Activated T-cell treated with anti-CD3 and anti-CD28 coated beads, Interleukin-2, amount 50 U/mL, for 4 hours (primary cell): ENCODE data around the gene BRD1. TPM values are rescaled to one million over a fixed set of nuclear protein-coding genes. Genes with fewer than 3 reads are reported as not detected.

Source experiments
- ATAC-seq, 2 donors: fragments of 200-7000 bp; cut with Tn5 transposase; one replicate each; pipeline ENCODE4 v1.10.0; 2021
- DNase-seq: peaks from one replicate; pipeline ENCODE4 v3.0.0-alpha.2; 2020
- H3K27me3 Mint-ChIP-seq: one replicate; pipeline ENCODE4 v1.8.0; 2021; ENCODE audit warnings: low read depth, mixed read lengths
- H3K36me3 Mint-ChIP-seq: one replicate; pipeline ENCODE4 v1.8.0; 2022; ENCODE audit warnings: mixed read lengths; ENCODE audit not compliant: insufficient read depth
- H3K4me1 Mint-ChIP-seq: one replicate; pipeline ENCODE4 v1.8.0; 2021; ENCODE audit warnings: low read depth, mixed read lengths
- H3K4me3 Mint-ChIP-seq: one replicate; pipeline ENCODE4 v1.8.0; 2021; ENCODE audit warnings: mild to moderate bottlenecking, moderate library complexity, mixed read lengths
- H3K9me3 Mint-ChIP-seq: one replicate; pipeline ENCODE4 v1.8.0; 2021; ENCODE audit warnings: mixed read lengths
- total RNA-seq, 3 donors: library from RNA; stranded (reverse); gene quantifications; one replicate each; pipeline ENCODE4 v1.2.1, GENCODE V29; 2021

BRD1 gene
- total RNA-seq, 3 donors from 2014 or later = 26.8 to 34.9 (median 32.3) TPM

DNA sequence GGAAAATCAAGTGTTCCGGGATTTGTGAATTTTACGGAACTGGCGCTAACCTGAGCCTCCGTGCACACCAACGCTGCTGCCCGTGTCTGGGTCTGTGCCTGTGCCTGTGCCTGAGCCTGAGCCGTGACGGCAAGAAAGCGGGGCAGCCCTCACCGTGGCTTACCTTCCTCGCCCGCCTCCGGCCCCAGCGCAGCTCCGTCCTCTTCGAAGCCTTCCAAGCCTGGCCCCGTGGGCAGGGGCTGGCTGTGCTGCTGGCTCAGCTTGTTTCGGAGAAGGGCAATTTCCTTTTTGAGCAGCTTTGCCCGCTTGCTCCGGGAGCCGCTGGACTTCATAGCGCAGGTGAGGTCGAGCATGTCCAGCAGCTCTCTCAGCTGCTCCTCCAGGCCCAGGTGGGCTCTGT, 33.8 kb downstream of the BRD1 start:
- Mint-ChIP-seq H3K27me3 (no peaks in the 10 kb centered on the region), H3K4me3 (no peak overlapping the region), H3K36me3 (peaks cover 38% of the 10 kb centered on the region), H3K9me3 (no peaks in the 10 kb centered on the region), H3K4me1 (peaks cover 38% of the 10 kb centered on the region)
- DNase-seq (no peak), ATAC-seq (no peak)

DNA sequence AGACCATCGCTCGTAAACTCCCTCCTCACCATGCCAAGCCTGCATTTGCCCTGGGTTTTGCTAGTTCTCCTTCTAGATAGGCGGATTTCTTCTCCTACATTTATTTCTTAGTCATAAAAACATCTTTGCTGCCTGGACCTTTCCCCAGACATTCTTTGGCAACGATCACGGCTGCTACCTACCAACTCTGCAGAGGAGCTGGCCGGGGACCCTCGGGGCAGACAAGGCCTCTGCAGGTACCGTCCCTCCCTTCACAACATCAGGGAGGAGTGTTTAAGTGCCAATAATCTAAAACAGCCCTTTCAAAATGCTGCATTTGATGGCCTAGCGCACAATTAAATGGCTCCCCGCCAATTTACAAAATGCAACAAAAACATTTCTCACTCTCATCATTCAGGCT, 34.4 kb downstream of the BRD1 start:
- Mint-ChIP-seq H3K4me1 (peaks cover 43% of the 10 kb centered on the region), H3K27me3 (no peaks in the 10 kb centered on the region), H3K4me3 (no peak overlapping the region), H3K36me3 (peaks cover 38% of the 10 kb centered on the region), H3K9me3 (no peaks in the 10 kb centered on the region)
- ATAC-seq = no peak
- no peak for DNase-seq

DNA sequence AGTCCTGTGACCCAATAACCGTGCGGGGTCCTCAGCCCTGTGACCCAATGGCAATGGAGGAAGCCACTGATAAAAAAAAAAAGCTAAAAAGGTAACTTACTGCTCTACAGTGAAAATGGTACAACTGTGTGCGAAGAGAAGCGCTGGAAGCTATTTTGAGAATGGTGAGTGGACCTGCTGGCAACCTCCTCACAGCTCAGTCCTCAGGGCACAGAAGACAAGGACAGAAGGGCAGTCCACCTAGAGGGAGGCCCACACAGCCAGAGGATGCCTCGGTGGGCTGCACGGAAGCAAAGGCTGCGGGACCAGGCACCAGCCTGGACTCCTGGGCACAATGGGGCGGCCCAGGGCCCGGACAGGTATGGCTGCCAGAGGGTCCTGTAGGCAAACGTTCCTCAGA, 35.6 kb downstream of the BRD1 start:
- H3K4me1 Mint-ChIP-seq = peaks cover 51% of the 10 kb centered on the region
- peaks cover 42% of the 10 kb centered on the region for H3K36me3 Mint-ChIP-seq
- H3K9me3 Mint-ChIP-seq = no peaks in the 10 kb centered on the region
- H3K4me3 Mint-ChIP-seq = no peak overlapping the region
- no peak for ATAC-seq
- no peak for DNase-seq
- no peaks in the 10 kb centered on the region for H3K27me3 Mint-ChIP-seq

DNA sequence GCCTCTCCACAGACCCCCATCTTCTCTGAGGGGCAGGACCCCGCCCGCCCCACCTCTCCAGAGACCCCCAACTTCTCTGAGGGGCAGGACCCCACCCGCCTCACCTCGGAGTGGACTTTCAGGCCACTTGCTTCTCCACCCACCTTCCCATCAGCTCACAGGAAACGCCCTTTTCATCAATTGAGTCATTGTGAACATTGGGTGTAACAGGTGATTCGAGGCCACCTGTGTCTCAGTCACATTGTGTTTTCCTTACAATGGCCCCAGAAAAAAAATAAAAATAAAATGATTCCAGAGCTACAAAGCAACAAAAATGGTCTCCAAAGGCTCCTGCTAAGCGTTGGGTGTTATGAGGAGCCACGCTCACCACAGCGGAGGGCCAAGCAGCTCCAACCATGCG, 36.0 kb downstream of the BRD1 start:
- no peaks in the 10 kb centered on the region for H3K27me3 Mint-ChIP-seq
- no peaks in the 10 kb centered on the region for H3K9me3 Mint-ChIP-seq
- ATAC-seq (no peak), DNase-seq (no peak)
- no peak overlapping the region for H3K4me3 Mint-ChIP-seq
- peaks cover 51% of the 10 kb centered on the region for H3K4me1 Mint-ChIP-seq
- H3K36me3 Mint-ChIP-seq = peaks cover 42% of the 10 kb centered on the region

DNA sequence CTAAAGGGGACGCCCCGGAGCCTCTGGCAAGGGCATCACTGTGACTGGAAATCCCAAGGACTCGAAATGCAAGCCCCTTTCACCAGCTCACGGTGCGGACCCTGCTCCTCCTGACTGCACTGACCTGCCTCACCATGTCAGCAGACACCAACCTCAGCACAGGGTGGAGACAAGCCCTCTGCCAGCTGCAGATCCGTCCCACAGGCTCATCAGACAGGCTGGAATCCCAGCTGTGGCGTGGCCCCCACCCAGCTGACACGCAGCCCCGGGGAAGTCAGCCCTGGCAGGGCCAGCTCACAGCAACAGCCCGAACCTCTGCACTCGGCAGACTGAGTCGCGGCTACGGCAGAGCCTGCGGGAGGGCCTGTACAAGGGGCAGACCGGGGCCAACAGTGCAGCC, 36.8 kb downstream of the BRD1 start:
- ATAC-seq (no peak), DNase-seq (no peak)
- Mint-ChIP-seq H3K4me3 (no peak overlapping the region), H3K36me3 (peaks cover 44% of the 10 kb centered on the region), H3K9me3 (no peaks in the 10 kb centered on the region), H3K27me3 (no peaks in the 10 kb centered on the region), H3K4me1 (peaks cover 54% of the 10 kb centered on the region)

DNA sequence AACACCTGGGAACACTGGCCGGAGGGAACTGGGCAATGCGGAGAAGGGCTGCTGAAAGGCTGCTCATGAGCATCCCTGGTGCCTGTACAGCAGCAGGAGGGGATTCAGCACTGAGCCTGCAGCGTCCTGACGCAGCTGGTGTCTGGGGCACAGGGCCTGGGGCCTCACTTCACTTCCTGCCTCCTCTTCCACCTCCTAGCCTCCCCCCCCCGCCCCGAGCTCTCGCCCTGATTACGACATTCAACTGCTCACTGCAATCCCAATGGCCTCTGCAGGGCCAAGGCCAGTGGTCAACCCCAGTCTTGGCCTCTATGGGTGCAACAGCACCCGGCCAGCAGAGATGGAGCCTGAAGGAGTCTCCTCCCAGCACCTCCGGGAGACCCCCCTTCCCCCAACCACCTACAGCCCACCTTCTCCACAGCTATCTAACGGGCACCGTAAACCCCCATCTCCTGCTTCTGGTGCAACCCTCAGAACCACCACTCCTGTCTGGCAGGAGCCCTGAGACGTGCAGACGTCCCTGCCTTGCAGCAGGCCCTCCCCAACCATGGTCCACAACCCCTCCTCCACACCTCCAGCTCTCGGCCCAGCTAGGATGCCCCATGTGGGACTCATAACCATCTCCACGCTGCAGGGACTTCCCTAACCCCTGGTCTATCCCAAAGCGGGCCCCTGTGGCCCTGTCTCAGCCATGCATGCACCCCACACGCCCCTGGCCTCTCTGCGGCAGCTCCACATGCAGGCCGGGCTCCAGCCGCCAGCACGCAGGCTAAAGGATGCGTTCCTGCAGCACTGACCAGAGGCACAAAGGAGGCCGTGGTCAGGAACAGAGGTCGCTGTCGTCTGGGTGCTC, 38.2 kb downstream of the BRD1 start:
- Mint-ChIP-seq H3K36me3 (peaks cover 35% of the 10 kb centered on the region), H3K4me1 (peaks cover 50% of the 10 kb centered on the region), H3K27me3 (no peaks in the 10 kb centered on the region), H3K4me3 (peak overlapping the region; percentile 66), H3K9me3 (no peaks in the 10 kb centered on the region)
- no peak for DNase-seq
- peak; percentile 77 to 88 for ATAC-seq

DNA sequence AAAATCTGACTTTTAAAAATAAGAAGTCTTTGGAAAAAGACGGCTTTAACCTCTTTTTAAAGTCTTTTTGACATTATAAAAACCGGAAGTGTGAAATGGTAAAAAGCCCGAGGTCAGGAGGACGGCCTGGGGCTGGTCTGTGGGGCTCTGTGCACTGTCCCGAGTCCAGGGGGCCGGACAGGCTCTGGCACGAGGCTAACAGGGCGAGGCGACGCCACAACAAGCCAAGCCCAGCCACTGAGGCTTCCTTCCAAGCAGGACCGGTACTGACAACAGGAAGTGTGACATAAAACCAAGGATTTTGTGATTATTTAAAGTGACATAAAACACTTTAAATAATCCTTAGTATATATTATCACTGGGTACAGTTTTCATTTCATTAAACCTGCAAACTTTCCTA, 39.2 kb downstream of the BRD1 start:
- peaks cover 53% of the 10 kb centered on the region for H3K4me1 Mint-ChIP-seq
- no peaks in the 10 kb centered on the region for H3K27me3 Mint-ChIP-seq
- peaks cover 32% of the 10 kb centered on the region for H3K36me3 Mint-ChIP-seq
- ATAC-seq (no peak), DNase-seq (no peak)
- no peaks in the 10 kb centered on the region for H3K9me3 Mint-ChIP-seq
- H3K4me3 Mint-ChIP-seq = no peak overlapping the region

DNA sequence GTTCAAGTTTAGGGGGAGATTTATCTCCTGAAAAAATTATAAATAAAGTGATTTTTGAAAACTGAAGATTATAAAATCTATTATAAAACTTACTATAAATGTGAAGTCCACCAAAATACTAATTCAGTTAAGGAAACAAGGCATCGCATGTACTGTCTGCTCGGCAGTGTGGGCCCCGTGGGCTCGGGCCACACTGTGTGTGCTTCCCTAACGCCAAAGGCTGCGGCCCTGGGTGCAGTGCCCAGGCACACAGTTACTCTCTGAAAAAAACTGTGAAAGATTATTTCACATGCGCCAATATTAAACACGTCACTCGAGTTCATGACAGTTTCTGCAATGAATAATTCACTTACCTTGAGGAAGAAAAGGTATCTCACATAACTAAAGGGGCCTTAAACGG, 39.8 kb downstream of the BRD1 start:
- Mint-ChIP-seq H3K4me3 (peak overlapping the region; percentile 1), H3K36me3 (peaks cover 30% of the 10 kb centered on the region), H3K27me3 (no peaks in the 10 kb centered on the region), H3K9me3 (no peaks in the 10 kb centered on the region), H3K4me1 (peaks cover 53% of the 10 kb centered on the region)
- DNase-seq (no peak), ATAC-seq (no peak)

DNA sequence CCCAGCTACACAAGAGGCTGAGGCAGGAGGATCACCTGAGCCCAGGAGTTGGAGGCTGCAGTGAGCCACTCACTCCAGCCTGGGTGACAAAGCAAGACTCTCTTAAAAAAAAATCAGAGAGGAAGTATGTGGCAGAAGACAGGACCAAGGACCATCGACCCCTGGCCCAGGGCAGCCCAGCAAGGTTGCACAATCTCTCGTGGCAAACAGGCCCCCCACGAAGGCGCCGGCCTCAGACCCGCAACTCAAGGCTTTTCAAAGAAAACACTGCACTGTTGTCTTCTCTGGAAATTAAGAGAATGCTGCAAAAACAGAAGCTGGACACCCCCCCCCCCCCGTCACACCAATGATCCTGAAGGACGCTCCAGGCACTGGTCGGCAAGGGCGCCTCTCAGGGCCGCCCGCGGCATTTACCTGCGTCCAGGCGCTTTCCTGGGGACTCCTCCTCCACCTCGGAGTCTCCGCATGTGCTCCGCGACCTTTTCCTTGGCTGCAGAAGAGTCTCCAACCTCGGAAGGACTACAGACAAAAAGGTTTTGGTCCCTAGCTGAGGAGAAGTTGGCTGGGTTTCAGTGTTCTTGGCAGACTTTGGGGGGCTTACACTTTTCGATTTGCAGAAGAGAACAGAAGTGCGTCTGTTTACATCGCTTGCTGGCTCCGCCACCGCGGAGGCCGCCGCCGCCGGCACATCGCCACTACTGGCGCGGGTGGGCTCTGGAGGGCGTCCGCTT, 40.5 kb downstream of the BRD1 start:
- H3K36me3 Mint-ChIP-seq = peaks cover 27% of the 10 kb centered on the region
- no peaks in the 10 kb centered on the region for H3K9me3 Mint-ChIP-seq
- no peak for ATAC-seq
- no peak for DNase-seq
- H3K27me3 Mint-ChIP-seq = no peaks in the 10 kb centered on the region
- H3K4me3 Mint-ChIP-seq = no peak overlapping the region
- peaks cover 52% of the 10 kb centered on the region for H3K4me1 Mint-ChIP-seq

DNA sequence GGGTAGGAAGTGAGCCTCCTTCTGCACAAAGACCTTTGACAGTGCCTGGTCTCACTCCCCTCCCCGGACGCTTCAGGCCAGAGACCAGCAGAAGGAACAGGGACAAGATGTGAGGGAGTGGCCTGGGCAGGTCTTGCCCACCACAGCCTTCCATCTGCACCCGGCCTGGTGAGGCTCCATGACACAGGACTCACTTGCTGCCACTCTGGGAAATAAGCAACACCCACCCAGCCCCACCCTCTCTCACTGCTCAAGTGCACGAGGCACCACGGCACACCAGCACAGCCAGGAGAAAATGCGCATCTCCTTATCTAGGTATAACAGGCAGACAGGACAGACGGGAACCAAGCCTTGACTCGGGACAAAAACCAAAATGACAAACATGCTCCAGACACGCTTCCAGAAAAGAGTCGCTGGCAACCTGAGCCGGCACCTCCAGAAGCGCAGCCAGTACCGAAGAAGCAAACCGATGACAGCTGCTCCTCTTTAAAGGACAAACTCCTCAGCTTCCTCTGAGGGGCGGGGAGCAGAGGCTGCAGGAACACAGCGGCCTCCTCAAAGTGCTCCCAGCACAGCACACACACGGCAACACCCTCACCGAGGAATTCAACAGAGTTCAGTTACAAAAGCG, 41.7 kb downstream of the BRD1 start:
- Mint-ChIP-seq H3K4me3 (no peak overlapping the region), H3K36me3 (peaks cover 26% of the 10 kb centered on the region), H3K27me3 (no peaks in the 10 kb centered on the region), H3K4me1 (peaks cover 50% of the 10 kb centered on the region), H3K9me3 (no peaks in the 10 kb centered on the region)
- ATAC-seq (no peak), DNase-seq (no peak)

DNA sequence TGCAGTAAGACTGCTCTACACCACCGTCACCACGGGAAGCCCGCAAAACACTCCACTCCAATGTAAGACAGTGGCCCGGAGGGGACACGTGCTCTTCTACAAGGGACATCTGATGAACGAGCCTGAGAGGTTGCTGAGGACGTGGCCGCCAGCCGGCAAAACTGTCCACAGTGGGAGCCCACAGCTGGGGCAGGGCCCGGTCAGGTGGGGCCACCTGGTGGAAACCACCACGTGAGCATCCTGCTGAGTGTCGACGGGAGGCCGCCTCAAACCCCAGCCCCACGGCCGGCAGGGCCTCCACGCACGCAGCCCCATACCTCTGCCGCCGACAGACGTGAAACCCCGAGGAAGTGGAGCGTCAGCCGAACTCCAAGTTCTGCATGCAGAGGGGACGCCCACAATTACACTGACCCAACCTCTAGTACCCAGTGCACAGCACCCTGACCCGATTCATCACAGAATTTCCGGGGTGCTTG, 42.6 kb downstream of the BRD1 start:
- peaks cover 22% of the 10 kb centered on the region for H3K36me3 Mint-ChIP-seq
- H3K27me3 Mint-ChIP-seq = no peaks in the 10 kb centered on the region
- peaks cover 41% of the 10 kb centered on the region for H3K4me1 Mint-ChIP-seq
- no peaks in the 10 kb centered on the region for H3K9me3 Mint-ChIP-seq
- DNase-seq (no peak), ATAC-seq (no peak)
- H3K4me3 Mint-ChIP-seq = no peak overlapping the region

DNA sequence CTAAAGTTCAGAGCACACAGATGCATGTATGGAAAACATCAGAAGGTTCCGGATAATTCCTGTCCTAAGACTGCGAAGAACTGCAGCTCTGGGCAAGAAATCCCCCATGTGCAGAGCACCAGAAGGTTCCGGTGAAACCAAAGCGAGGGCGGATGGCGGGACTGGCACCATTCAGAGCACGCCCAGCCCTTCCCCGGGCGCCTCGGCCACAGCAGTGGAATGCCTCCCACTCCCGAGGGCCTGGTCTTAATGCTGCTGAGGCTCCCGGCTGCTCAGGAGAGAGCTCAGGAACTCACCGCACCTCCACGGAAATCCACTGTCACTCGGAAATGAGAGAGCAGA, 43.1 kb downstream of the BRD1 start:
- Mint-ChIP-seq H3K4me1 (peaks cover 36% of the 10 kb centered on the region), H3K27me3 (no peaks in the 10 kb centered on the region), H3K36me3 (peaks cover 22% of the 10 kb centered on the region), H3K9me3 (no peaks in the 10 kb centered on the region), H3K4me3 (no peak overlapping the region)
- ATAC-seq (no peak), DNase-seq (no peak)

DNA sequence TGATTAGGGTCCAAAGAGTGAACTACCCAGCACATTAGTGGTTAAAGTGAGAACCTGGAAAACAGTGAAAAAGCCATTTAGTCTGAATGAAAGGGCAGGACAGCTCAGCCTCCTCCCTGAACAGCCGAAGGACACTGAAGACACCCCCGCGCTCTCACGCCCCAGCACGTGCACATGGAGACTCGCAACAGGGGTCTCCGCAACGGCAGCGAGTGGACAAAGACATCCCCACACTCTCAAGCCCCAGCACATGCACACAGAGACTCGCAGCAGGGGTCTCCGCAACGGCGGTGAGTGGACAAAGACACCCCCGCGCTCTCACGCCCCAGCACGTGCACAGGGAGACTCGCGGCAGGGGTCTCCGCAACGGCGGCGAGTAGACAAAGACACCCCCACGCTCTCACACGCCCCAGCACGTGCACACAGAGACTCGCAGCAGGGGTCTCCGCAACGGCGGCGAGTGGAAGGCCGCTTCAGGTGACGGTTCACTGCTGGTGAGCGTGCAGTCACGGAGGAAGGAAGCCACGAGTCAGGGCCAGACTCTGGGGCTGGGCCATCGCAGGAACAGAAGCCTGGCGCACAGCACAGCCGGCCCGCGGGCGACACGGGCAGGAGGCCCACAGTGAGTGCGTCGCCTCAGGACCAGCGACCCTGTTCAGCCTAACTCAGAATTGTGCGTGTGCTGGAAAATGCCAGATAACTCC, 43.6 kb downstream of the BRD1 start:
- ATAC-seq (no peak), DNase-seq (no peak)
- H3K4me3 Mint-ChIP-seq = no peak overlapping the region
- H3K9me3 Mint-ChIP-seq = no peaks in the 10 kb centered on the region
- peaks cover 22% of the 10 kb centered on the region for H3K36me3 Mint-ChIP-seq
- no peaks in the 10 kb centered on the region for H3K27me3 Mint-ChIP-seq
- H3K4me1 Mint-ChIP-seq = peaks cover 31% of the 10 kb centered on the region

DNA sequence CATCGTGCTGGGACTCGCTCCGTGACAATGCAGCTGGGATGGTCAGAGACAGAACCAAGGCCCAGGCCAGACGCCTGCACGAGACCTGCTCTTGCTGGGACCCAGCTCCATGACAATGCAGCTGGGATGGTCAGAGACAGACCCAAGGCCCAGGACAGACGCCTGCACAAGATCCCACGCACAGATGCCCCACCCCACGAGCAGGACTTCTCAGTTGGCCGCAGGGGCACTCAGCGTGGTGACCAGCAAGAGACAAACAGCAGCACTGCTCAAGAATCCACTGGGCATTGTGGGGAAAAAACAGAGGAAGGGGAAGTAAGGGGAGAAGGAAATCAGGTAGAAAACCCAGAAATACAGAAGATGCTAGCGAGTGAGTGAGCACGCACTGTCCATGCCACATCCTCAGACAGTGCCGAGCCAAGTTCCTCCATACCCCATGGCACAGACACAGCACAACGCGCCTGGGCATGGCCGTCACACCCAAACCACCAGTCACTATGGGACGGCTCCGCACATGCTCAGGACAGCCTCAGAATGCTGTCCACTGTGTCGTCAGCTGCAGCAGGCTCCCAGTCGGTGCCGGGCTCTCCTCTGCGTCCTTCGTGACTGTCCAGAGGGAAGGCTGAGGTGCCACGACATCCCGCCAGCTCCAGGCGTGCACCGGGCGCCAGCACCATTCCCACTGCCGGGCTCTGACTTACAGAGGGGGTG, 44.5 kb downstream of the BRD1 start:
- H3K4me3 Mint-ChIP-seq = no peak overlapping the region

More for the DNA sequence above, 44.5 kb downstream of the BRD1 start:
- peaks cover 23% of the 10 kb centered on the region for H3K4me1 Mint-ChIP-seq
- no peaks in the 10 kb centered on the region for H3K27me3 Mint-ChIP-seq
- H3K36me3 Mint-ChIP-seq = peaks cover 23% of the 10 kb centered on the region
- no peaks in the 10 kb centered on the region for H3K9me3 Mint-ChIP-seq
- DNase-seq (no peak), ATAC-seq (no peak)
